COLO829 (cell line): ENCODE measurements around the gene PFDN4.

Source experiments
- DNase-seq: peaks from one replicate; pipeline ENCODE4 v3.0.0; 2012; ENCODE audit warnings: low spot score

PFDN4 gene

DNA sequence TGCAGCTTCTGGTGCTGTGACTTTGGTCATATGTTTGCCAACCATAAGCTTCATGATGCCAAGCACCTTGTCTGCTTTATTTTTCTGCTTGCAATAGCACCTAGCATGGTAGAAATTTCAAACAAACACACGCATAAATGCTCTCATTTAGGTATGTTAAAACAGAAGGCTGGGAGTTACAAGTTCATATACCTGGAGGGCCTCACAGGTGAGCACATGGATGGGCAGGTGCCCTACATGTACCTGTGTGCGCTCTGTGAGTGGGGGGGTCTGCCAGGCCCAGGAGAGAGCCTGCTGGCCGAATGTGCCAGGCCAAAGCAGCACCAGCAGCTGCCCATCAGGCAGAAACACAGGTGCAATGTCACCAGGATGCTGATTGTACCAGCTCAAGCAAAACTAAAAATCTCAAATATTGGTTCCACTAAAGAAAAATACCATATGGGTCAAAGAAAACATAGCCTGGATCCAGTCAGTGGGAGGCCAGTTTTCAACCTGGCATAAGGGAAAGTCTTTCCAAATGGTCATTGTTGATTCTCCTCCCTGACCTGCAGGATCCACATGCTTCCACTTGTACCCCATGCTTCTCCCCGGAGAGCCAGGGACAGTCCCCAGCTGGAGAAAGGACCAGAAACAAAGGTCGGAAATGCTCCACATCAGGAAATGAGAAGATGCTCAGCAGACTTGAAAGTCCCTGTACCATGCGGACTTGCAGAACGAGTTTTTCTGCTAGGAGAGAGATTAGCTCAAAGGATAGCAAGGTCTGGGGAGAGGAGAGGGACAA lies 7.2 kb upstream of the PFDN4 start:
- no peak for DNase-seq

- DNase-seq: no peak
These were observed 6.5 kb upstream of the PFDN4 start for GRCh38 chr20:54201268-54201846.

GRCh38 chr20:54203281-54203680 lies 4.6 kb upstream of the PFDN4 start:
- no peak for DNase-seq

DNA sequence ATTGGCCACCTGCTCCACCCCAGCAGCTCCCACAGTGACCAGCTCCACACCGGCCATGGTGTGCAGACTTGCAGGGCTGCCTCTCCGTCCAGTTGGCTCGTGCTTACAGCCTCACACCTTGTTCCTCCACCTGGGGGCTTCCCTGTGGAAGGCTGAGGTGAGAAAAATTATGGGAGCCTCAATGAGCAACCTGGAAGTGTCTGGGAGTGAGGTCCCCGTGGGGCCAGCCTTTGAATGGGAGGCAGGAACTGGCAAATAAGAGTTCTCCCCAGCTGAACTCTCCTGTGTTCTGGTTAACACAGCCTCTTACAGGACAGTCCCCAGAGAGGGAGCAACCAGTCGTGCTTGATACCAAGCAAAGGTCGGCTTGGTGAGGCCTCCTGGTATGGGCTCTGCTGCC lies 3.8 kb upstream of the PFDN4 start:
- DNase-seq: no peak

- no peak for DNase-seq
These were observed 3.4 kb upstream of the PFDN4 start for GRCh38 chr20:54204481-54204880.

GRCh38 chr20:54205450-54205849 lies 2.4 kb upstream of the PFDN4 start:
- no peak for DNase-seq

- no peak for DNase-seq
These were observed 689 bp upstream of the PFDN4 start for GRCh38 chr20:54207053-54207742.

GRCh38 chr20:54208548-54209176 lies 775 bp downstream of the PFDN4 start:
- no peak for DNase-seq

- DNase-seq: no peak
These were observed 1.4 kb downstream of the PFDN4 start for GRCh38 chr20:54209216-54209813.

DNA sequence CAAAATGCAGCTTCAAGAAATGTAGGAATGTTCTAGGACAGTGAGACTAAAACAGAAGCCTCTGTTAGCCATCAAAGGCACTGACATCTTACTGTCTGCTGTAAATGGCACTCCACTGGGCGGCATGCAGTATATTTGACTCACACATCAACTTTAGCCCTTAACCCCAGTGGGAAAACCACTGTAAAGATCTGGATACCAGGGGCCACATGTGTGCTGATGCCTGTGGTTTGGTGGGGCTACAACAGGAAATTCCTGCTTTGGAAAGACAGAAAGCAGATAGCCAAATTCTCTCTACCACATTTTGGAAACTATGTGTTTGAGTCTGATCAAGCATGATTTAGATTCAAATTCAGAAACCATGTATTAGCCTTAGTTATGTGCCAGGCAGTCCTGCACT lies 4.3 kb downstream of the PFDN4 start:
- DNase-seq: no peak

- DNase-seq: no peak
These were observed 5.0 kb downstream of the PFDN4 start for GRCh38 chr20:54212871-54213270.

DNA sequence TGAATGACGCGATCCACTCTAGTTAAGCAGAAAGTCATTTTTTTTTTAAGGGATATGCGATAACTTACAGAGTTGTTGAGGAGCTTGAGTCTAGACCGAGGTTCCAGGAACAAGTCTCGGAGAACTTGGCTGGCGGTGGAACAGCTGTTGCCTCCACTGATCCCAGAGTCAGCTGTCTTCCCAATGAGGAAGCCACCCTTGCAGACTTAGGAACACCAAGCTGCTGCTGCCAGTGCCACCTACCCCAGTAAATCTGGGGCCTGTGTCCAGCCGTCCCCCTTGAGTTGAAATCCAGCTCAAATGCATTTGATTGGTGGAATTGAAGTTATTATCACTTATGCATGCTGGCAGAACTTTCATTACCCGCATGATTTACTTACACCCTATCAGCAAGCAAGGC lies 6.7 kb downstream of the PFDN4 start:
- no peak for DNase-seq

DNA sequence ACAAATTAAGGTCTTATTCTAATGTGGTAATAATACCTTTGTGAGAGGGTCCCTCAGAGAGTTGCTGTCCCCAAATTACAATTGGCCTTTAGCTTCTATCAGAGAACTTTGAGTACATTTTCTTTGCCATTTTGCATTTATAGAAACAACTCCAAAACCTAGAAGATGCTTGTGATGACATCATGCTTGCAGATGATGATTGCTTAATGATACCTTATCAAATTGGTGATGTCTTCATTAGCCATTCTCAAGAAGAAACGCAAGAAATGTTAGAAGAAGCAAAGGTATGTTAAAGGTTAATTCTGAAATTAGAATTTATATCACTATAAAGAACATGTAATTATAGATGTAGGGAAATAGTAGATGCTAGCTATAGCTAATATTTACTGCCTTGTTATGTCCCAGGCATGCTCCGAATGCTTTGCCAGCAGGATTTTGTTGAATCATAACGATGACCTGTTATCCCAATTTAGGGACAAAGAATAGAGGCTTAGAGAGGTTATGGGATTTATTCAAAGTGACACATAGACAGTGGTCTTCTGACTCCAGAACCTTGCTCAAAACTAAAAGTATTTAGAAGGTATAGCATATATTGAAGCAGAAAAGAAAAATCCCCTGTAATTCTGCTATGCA lies 7.4 kb downstream of the PFDN4 start:
- DNase-seq: no peak

- no peak for DNase-seq
These were observed 9.9 kb downstream of the PFDN4 start for GRCh38 chr20:54217762-54218161.

DNA sequence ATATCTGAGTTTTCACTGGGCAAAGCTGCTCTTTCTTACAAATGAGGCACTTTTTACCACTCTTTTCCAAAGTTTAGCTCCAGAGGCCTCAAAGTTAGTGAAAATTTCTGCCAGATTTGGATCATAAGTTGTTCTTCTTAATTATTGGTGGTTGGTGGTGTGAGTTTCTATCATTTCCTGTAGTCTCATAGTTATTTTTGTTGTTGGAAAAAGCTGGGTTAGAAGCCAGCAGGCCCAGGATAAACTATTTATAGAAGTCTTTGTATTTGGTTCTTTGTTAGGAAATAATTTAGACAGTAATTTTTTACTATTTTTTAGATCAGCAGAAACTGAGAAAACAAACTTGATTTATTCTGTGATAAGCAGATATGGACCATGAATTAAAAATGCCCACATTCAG lies 10.6 kb downstream of the PFDN4 start:
- no peak for DNase-seq

- DNase-seq: peak; percentile 52
These were observed 12.0 kb downstream of the PFDN4 start for GRCh38 chr20:54219751-54220426.

- no peak for DNase-seq
These were observed 12.8 kb downstream of the PFDN4 start for GRCh38 chr20:54220722-54221121.

DNA sequence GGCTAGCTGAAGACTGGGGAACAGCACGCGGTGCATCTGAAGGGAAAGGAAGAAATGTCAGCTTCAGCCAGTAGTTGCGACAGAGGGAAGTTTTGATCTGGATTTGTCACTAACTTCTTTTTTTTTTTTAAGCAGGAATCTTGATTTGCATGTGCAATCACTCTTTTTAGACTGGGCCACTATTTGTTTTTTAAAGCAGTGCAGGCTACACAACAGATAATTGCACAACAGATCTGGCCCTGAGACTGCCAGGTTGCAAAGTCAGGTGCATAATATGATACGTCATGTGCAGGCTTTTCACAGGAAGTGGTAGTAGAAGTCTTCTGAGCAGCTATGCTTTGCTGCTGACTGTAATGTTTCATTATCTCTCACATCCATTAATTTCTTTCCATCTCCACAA lies 13.5 kb downstream of the PFDN4 start:
- DNase-seq: no peak

- no peak for DNase-seq
These were observed 14.4 kb downstream of the PFDN4 start for GRCh38 chr20:54221996-54222890.

DNA sequence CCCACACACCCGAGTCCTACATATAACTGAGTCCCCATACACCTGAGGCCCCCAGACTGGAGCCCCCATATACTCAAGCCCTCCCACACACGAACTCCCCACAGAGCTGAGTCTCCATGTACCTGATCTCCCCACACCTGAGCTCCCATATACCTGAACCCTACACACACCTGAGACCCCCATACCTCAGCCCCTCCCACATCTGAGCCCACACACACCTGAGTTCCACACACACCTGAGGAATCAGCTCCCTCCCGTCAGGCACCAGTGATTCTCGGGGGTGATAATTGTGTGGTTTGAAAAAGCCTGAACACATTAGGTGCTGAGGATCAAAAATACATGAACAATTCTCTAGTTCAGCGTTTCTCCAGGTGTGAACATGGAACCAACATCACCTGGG lies 15.4 kb downstream of the PFDN4 start:
- DNase-seq: no peak
